Stimulated activated CD8-positive, alpha-beta memory T cell treated with anti-CD3 and anti-CD28 coated beads, Interleukin-12 subunit alpha, Interleukin-12 subunit beta, amount 100 ng/mL, for 1 hour (primary cell): ENCODE results near the gene ZNF682.
A peak's percentile ranks its signal among the peaks of the same experiment; 100 is the strongest.
"Not testable (repeated sequence)": the region's sequence is repeated elsewhere in the genome, so short reads cannot be mapped to it uniquely, and the experiment has no call there.

Source experiments
- DNase-seq: peaks from one replicate; pipeline ENCODE4 v3.0.0-alpha.2; 2020; ENCODE audit warnings: low read depth

The ZNF682 gene

GRCh38 chr19:19997656-19998268 lies 41.5 kb downstream of the ZNF682 start:
- DNase-seq: peak; percentile 20

GRCh38 chr19:19966862-19967261 lies 72.4 kb downstream of the ZNF682 start:
- no peak for DNase-seq

DNA sequence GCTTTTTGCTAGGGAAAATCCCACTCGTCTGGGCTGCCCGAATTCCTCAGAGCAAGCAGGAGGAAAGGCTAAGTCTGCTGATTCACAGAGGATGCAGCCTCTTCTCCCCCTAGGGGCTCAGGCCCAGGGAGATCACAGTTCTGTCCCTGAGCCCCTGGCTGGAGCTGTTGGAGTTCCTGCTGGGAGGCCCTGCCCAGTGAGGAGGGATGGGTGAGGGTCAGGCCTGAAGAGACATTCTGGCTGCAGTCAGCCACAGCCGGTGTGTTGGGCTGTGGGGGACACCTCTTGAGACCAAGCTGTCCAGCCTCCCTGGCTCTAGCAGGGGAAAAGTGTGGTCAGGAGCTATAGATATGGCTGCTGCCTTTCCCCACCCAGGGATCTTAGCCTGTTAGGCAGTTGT lies 73.2 kb downstream of the ZNF682 start:
- not testable (repeated sequence) for DNase-seq

DNA sequence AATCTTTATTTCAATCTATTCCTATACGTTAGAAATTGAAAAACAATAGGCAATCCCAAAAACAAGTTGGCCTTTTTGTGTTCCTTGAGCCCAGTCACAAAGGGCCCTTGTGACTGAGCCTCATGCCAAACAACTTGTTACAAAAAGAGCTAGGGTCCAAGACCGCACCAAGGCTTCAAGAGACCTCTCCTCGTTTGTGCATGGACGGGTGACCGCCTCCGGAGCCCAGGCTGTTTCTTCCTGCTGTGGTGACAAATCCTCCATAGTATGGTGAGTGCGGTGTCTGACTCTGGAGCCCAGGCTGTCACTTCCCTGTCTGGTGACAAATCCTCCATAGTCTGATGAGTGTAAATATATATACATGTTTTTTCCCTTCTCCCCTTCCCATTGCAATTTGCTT lies 74.9 kb downstream of the ZNF682 start:
- DNase-seq: no peak

GRCh38 chr19:19959151-19959799 lies 80.0 kb downstream of the ZNF682 start:
- peak; percentile 30 for DNase-seq

DNA sequence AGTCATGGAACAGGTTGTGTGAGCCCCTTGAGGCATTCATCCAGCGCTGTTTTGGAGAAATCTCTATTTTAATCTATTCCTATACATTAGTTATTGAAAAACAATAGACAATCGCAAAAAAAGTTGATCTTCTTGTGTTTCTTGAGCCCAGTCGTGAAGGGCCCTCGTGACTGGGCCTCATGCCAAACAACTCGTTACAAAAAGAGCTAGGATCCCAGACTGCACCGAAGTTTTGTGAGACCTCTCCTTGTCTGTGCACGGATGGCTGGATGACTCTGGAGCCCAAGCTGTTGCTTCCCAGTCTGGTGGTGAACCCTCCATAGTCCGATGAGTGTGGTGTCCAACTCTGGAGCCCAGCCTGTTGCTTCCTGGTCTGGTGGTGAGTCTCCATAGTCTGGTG lies 81.5 kb downstream of the ZNF682 start:
- DNase-seq: not testable (repeated sequence)

GRCh38 chr19:19956434-19957075 lies 82.8 kb downstream of the ZNF682 start:
- no peak for DNase-seq

DNA sequence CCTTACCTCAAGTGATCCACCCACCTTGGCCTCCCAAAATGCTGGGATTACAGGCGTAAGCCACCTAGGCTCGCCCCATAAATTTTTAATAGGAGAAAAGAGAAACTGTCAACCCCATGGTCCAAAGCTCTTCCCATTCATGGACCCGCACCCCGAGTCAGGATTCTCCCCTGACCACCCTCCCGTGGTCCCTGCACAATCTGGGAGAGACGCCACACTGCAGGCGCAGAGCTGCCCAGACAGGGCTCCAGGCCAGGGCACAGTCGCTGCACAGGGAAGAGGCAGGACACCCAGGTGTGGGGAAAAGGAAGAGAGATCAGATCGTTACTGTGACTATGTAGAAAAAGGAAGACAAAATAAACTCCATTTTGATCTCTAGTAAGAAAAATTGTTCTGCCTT lies 84.1 kb downstream of the ZNF682 start:
- no peak for DNase-seq
